ENCODE results near the gene SAP25. TPM values are rescaled to one million over a fixed set of nuclear protein-coding genes. Genes with fewer than 3 reads are reported as not detected.

SAP25 gene
- total and polyA plus RNA-seq, 2 donors (not counting 1 experiment from before 2014, with no cell fraction given), result 51.7 to 71.9 TPM

DNA sequence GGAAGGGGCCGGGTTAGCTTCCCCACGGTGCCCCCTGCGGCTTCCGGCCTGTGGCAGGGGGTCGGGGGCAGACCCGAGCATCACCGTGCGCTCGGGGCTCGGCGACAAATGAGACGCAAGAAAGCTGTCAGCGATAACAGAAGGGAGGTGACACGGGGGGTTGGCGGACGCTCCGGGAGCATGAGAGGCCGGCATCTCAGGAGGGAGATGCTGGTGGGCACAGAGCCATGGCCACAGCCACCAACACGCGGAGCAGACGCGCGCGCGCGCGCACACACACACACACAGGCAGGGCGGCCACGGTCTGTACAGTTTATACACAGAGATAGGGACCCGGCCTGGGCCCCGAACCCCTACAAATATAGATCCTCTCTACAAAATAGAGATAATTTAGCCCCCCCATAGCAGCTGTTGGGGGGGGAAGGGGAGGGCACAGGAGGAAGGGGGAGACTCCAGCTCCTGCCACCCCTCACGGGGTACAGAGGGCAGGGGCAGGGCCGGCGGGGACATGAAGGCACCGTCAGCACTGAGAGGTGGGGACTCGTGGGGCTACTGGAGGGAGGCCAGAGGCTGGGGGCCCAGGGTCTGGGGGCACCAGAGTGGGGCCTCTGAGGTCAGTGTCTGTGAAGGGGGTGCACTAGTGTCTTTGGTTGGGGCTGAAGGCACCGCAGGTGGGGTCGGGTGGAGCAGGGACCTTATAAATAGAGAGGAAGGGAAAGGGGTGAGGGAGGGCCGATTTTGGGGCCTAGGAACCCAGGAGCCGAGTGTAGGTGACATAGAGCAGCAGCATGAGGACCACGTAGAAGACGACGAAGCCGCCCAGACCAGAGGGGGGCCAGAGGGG is 884 bp upstream of the SAP25 start:
- Mint-ChIP-seq H3K27me3 (no peaks in the 10 kb centered on the region), H3K4me1 (peaks cover 13% of the 10 kb centered on the region), H3K27ac (no peak overlapping the region), H3K4me3 (no peak overlapping the region), H3K9me3 (ENCODE audit: insufficient read depth) (no peaks in the 10 kb centered on the region)
- no peak overlapping the region for H2AFZ ChIP-seq (ENCODE audit: insufficient read depth, low read depth, low read length, poor library complexity, severe bottlenecking)
- CTCF ChIA-PET, result no interaction called here
- peaks cover 0 to 54% of the 10 kb centered on the region in 2 experiments for H3K36me3 ChIP-seq (replicated peaks in 1 of 2; ENCODE audit: control extremely low read depth in 1 of 2, control insufficient read depth in 1 of 2, extremely low read depth in 1 of 2, insufficient read depth in 2 of 2, low read length in 1 of 2)
- POLR2A ChIA-PET, result no interaction called here
- TF ChIP-seq EZH2 (IDR thresholded peaks at IDR 0.05; ENCODE audit: borderline replicate concordance, insufficient read depth, low read depth, low read length, poor library complexity, severe bottlenecking), result no peak
- no peak for TF ChIP-seq CTCF (IDR thresholded peaks at IDR 0.05)
- H3K9ac ChIP-seq (ENCODE audit: low read length), result no peak overlapping the region
- peaks cover 15 to 22% of the 10 kb centered on the region in 2 donors for H3K4me1 ChIP-seq (ENCODE audit: control insufficient read depth in 2 of 2, insufficient read depth in 2 of 2, low read length in 2 of 2)
- H3K9me3 ChIP-seq (ENCODE audit: control extremely low read depth in 1 of 3, control insufficient read depth in 2 of 3, insufficient read depth in 1 of 3, low read length in 2 of 3), result no peaks in the 10 kb centered on the region
- H3K4me3 ChIP-seq (ENCODE audit: control extremely low read depth in 1 of 5, extremely low read depth in 1 of 5, insufficient read depth in 1 of 5, low read depth in 2 of 5, low read length in 4 of 5), result no peak overlapping the region
- ATAC-seq (ENCODE audit: low read depth) (no peak), DNase-seq (peak; percentile 13)
- H3K27me3 ChIP-seq (replicated peaks in 1 of 4; ENCODE audit: control extremely low read depth in 1 of 4, control insufficient read depth in 3 of 4, insufficient read depth in 4 of 4, low read length in 3 of 4), result no peaks in the 10 kb centered on the region
- peaks cover 20% of the 10 kb centered on the region for H3K79me2 ChIP-seq (ENCODE audit: control insufficient read depth, insufficient read depth, low read length)
- H4K20me1 ChIP-seq (ENCODE audit: control insufficient read depth, insufficient read depth, low read length, poor library complexity, severe bottlenecking), result peaks cover 72% of the 10 kb centered on the region
- H3K27ac ChIP-seq (ENCODE audit: low read length in 2 of 2), result no peak overlapping the region
- intact Hi-C loops (cut with micrococcal nuclease), result no loop called here
- no peak overlapping the region for H3K4me2 ChIP-seq (replicated peaks; ENCODE audit: low read depth, low read length, poor library complexity, severe bottlenecking)
- 98% methylated on average over 33 of the region's 44 CpGs for WGBS (ENCODE audit: insufficient coverage)
